GM18526 (cell line): ENCODE results near the gene CORO6.

Experiments
- POLR2A ChIP-seq: IDR thresholded peaks from 3 replicates; pipeline ENCODE4 v1.6.1; 2011; ENCODE audit not compliant: insufficient read length; ENCODE audit errors: extremely low read depth

CORO6 gene

GRCh38 chr17:29645515-29646051, 22.9 kb upstream of the CORO6 start:
- TF ChIP-seq POLR2A: no peak

- TF ChIP-seq POLR2A: no peak
These were observed 21.1 kb upstream of the CORO6 start for GRCh38 chr17:29643817-29644160.

- no peak for TF ChIP-seq POLR2A
These were observed 19.5 kb upstream of the CORO6 start for GRCh38 chr17:29642171-29642611.

- no peak for TF ChIP-seq POLR2A
These were observed 18.4 kb upstream of the CORO6 start for GRCh38 chr17:29640981-29641642.

GRCh38 chr17:29640413-29640812, 17.7 kb upstream of the CORO6 start:
- no peak for TF ChIP-seq POLR2A

- no peak for TF ChIP-seq POLR2A
These were observed 11.2 kb upstream of the CORO6 start for GRCh38 chr17:29633886-29634285.

- no peak for TF ChIP-seq POLR2A
These were observed 8.0 kb upstream of the CORO6 start for GRCh38 chr17:29630630-29631193.

- no peak for TF ChIP-seq POLR2A
These were observed 7.1 kb upstream of the CORO6 start for GRCh38 chr17:29629839-29630238.

GRCh38 chr17:29628644-29629043, 5.9 kb upstream of the CORO6 start:
- no peak for TF ChIP-seq POLR2A

- no peak for TF ChIP-seq POLR2A
These were observed 5.2 kb upstream of the CORO6 start for GRCh38 chr17:29627951-29628350.

GRCh38 chr17:29625037-29625750, 2.5 kb upstream of the CORO6 start:
- no peak for TF ChIP-seq POLR2A

GRCh38 chr17:29624586-29624985, 1.9 kb upstream of the CORO6 start:
- TF ChIP-seq POLR2A: no peak

- TF ChIP-seq POLR2A: no peak
These were observed 553 bp upstream of the CORO6 start for GRCh38 chr17:29623283-29623647.

GRCh38 chr17:29621751-29622194, 939 bp downstream of the CORO6 start:
- TF ChIP-seq POLR2A: no peak

GRCh38 chr17:29620779-29621500, 1.8 kb downstream of the CORO6 start:
- no peak for TF ChIP-seq POLR2A
